OCI-LY7 (cell line): Measurements from ENCODE around the gene USP24. TPM values are rescaled to one million over a fixed set of nuclear protein-coding genes. Genes with fewer than 3 reads are reported as not detected.

Source experiments
- BruUV-seq: library from RNA; stranded (reverse); fragments of 400-500 nt; replicated peaks from 2 replicates; lab custom pipeline; 2021; lab: Mats Ljungman, UMichigan
- CTCF ChIA-PET: fragments of 300-600 bp; sonication (Branson Sonifier 250); formaldehyde crosslinking; loops from one replicate; lab custom pipeline; 2022; ENCODE audit warnings: antibody characterized with exemption; ENCODE audit not compliant: unreplicated experiment; lab: Charles Lee
- POLR2A ChIA-PET: fragments of 300-600 bp; sonication (Branson Sonifier 250); formaldehyde crosslinking; loops from one replicate; lab custom pipeline; 2022; ENCODE audit warnings: antibody characterized with exemption; lab: Charles Lee
- DNase-seq: peaks from one replicate; pipeline ENCODE4 v3.0.0-alpha.2; 2015; ENCODE audit warnings: low spot score
- H2AFZ ChIP-seq: fragments of 200-600 bp; sonication (generic), shearing (Covaris generic); 2 replicates; pipeline ENCODE4 v1.6.1; 2014; ENCODE audit warnings: mild to moderate bottlenecking, antibody characterized with exemption, low read length, moderate library complexity
- H3K27ac ChIP-seq: fragments of 200-600 bp; sonication (generic); 2 replicates; pipeline ENCODE4 v1.5.1; 2014; ENCODE audit warnings: mixed run types, low read depth, mild to moderate bottlenecking, moderate library complexity, low read length, inconsistent platforms; ENCODE audit not compliant: poor library complexity, severe bottlenecking
- H3K36me3 ChIP-seq: fragments of 200-600 bp; sonication (generic); 2 replicates; pipeline ENCODE4 v1.6.1; 2014; ENCODE audit warnings: mild to moderate bottlenecking, antibody characterized with exemption, low read length, moderate library complexity, mixed read lengths; ENCODE audit not compliant: insufficient read depth
- H3K4me1 ChIP-seq: fragments of 200-600 bp; sonication (generic); 2 replicates; pipeline ENCODE4 v1.5.1; 2014; ENCODE audit warnings: mild to moderate bottlenecking, low read length; ENCODE audit not compliant: insufficient read depth, poor library complexity, severe bottlenecking
- H3K4me2 ChIP-seq: fragments of 200-600 bp; sonication (generic); 2 replicates; pipeline ENCODE4 v1.6.1; 2014; ENCODE audit warnings: mild to moderate bottlenecking, low read length
- H3K4me3 ChIP-seq: fragments of 200-600 bp; sonication (generic); 2 replicates; pipeline ENCODE4 v1.5.1; 2014; ENCODE audit warnings: mild to moderate bottlenecking, low read depth, low read length; ENCODE audit not compliant: poor library complexity, severe bottlenecking
- H3K79me2 ChIP-seq: fragments of 200-600 bp; sonication (generic); 2 replicates; pipeline ENCODE4 v1.6.1; 2016; ENCODE audit warnings: low read depth, mild to moderate bottlenecking, low read length, moderate library complexity, mixed read lengths; ENCODE audit not compliant: insufficient read depth
- H3K9me2 ChIP-seq: fragments of 200-600 bp; sonication (generic); 2 replicates; pipeline ENCODE4 v1.6.1; 2016; ENCODE audit warnings: mild to moderate bottlenecking, low read length, mixed read lengths; ENCODE audit not compliant: insufficient read depth
- H3K9me3 ChIP-seq: fragments of 200-600 bp; sonication (generic); 2 replicates; pipeline ENCODE4 v1.6.1; 2014; ENCODE audit warnings: mild to moderate bottlenecking, mixed run types, low read length, mixed read lengths
- H4K20me1 ChIP-seq: fragments of 200-600 bp; sonication (generic); 2 replicates; pipeline ENCODE4 v1.6.1; 2014; ENCODE audit warnings: mild to moderate bottlenecking, antibody characterized with exemption, low read length, moderate library complexity, mixed read lengths; ENCODE audit not compliant: insufficient read depth
- CTCF ChIP-seq: fragments of 200-600 bp; sonication (generic); conservative IDR thresholded peaks from 2 replicates; pipeline ENCODE4 v1.5.1; 2014; ENCODE audit warnings: mild to moderate bottlenecking, antibody characterized with exemption, low read length, moderate library complexity, mixed read lengths
- EZH2phosphoT487 ChIP-seq: fragments of 200-600 bp; sonication (generic); IDR thresholded peaks from 2 replicates; pipeline ENCODE4 v1.6.1; 2018; ENCODE audit warnings: low read depth, borderline replicate concordance, mild to moderate bottlenecking, mixed run types, antibody characterized with exemption, low read length, moderate library complexity, mixed read lengths
- intact Hi-C: fragments of 100-400 bp; cut with micrococcal nuclease; formaldehyde crosslinking; loops from one replicate; pipeline ENCODE4 v1.10.0; 2022; ENCODE audit not compliant: unreplicated experiment
- total RNA-seq, 2 experiments: library from RNA; depleted of rRNA in 1 of 2; stranded (reverse); fragments of >200 nt in 1 of 2; shearing (Covaris generic) in 1 of 2; gene quantifications; 2 replicates each; pipeline ENCODE4 v1.2.3, GENCODE V29; 2014 to 2022

Gene USP24
- total RNA-seq, 2 experiments from 2014 or later, result 35.1 to 46.3 TPM

DNA sequence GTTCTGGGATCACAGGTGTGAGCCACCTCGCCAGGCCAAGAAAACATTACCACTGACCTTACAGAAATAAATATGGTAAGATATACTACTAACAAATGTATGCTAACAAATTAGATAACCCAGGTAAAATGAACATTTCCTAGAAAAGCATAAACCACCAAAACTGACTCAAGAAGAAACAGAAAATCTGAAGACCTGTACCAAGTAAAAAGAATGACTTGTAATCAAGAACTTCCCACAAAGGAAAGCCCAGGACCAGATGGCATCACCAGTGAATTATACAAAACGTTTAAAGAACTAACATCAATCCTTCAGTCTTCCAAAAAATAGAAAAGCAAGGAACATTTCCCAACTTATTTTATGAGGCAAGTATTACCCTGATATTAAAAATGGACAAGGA, 29.3 kb downstream of the USP24 start:
- intact Hi-C loops, result no loop called here
- no peak overlapping the region for H3K4me2 ChIP-seq
- peaks cover 31% of the 10 kb centered on the region for H3K9me3 ChIP-seq
- TF ChIP-seq CTCF (no peak), EZH2phosphoT487 (no peak)
- POLR2A ChIA-PET, result no interaction called here
- no peak overlapping the region for H3K4me3 ChIP-seq
- H3K4me1 ChIP-seq, result no peaks in the 10 kb centered on the region
- CTCF ChIA-PET, result no interaction called here
- no peaks in the 10 kb centered on the region for H3K9me2 ChIP-seq
- no peaks in the 10 kb centered on the region for H4K20me1 ChIP-seq
- H3K36me3 ChIP-seq, result peaks cover 8% of the 10 kb centered on the region
- no peak overlapping the region for H3K27ac ChIP-seq
- peaks cover 63% of the 10 kb centered on the region; the same call in 1 of the 2 replicates for H3K79me2 ChIP-seq
- no peak for DNase-seq
- no TSS peak for BruUV-seq
- H2AFZ ChIP-seq, result no peak overlapping the region

DNA sequence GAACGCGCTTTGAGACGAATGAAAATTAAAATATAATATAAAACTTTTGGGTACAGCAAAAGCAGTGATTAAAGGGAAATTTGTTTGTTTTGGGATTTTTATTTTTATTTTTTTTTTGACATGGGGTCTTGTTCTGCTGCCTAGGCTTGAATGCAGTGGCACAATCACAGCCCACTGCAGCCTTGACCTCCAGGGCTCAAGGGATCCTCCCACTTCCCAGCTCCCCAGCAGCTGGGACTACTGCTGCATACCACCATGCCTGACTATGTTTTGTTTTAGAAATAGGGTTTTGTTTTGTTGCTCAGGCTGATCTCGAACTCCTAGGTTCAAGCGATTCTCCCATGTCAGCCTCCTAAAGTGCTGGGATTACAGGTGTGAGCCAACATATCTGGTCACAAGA, 30.3 kb downstream of the USP24 start:
- H2AFZ ChIP-seq, result no peak overlapping the region
- CTCF ChIA-PET, result no interaction called here
- no peak overlapping the region for H3K27ac ChIP-seq
- no TSS peak for BruUV-seq
- H3K36me3 ChIP-seq, result peaks cover 8% of the 10 kb centered on the region
- POLR2A ChIA-PET, result no interaction called here
- no peaks in the 10 kb centered on the region for H3K9me2 ChIP-seq
- no peak overlapping the region for H3K4me2 ChIP-seq
- peaks cover 31% of the 10 kb centered on the region for H3K9me3 ChIP-seq
- no peak for TF ChIP-seq EZH2phosphoT487
- no peak for TF ChIP-seq CTCF
- H3K4me1 ChIP-seq, result no peaks in the 10 kb centered on the region
- intact Hi-C loops, result no loop called here
- H3K79me2 ChIP-seq, result peaks cover 66% of the 10 kb centered on the region; the same call in 1 of the 2 replicates
- DNase-seq, result no peak
- no peaks in the 10 kb centered on the region for H4K20me1 ChIP-seq
- H3K4me3 ChIP-seq, result no peak overlapping the region

- ChIA-PET POLR2A (no interaction called here), CTCF (no interaction called here)
- H4K20me1 ChIP-seq, result no peaks in the 10 kb centered on the region
- no peak overlapping the region for H2AFZ ChIP-seq
- H3K9me2 ChIP-seq, result no peaks in the 10 kb centered on the region
- peaks cover 23% of the 10 kb centered on the region for H3K9me3 ChIP-seq
- BruUV-seq, result no TSS peak
- H3K79me2 ChIP-seq, result peaks cover 44% of the 10 kb centered on the region; the same call in 1 of the 2 replicates
- peaks cover 12% of the 10 kb centered on the region for H3K36me3 ChIP-seq
- H3K4me2 ChIP-seq, result no peak overlapping the region
- no peak for TF ChIP-seq CTCF
- no peak for TF ChIP-seq EZH2phosphoT487
- H3K4me3 ChIP-seq, result no peak overlapping the region
- H3K27ac ChIP-seq, result no peak overlapping the region
- intact Hi-C loops, result no loop called here
- no peaks in the 10 kb centered on the region for H3K4me1 ChIP-seq
- no peak for DNase-seq
These were observed 33.5 kb downstream of the USP24 start for GRCh38 chr1:55181666-55182065.
